Suppressor macrophage treated with lipopolysaccharide for 1 hour (primary cell): ENCODE measurements around the gene TMEM236.

Experiments used
- DNase-seq, 3 donors: peaks; one replicate each; pipeline ENCODE4 v3.0.0-alpha.2; 2020 to 2022

TMEM236 gene

GRCh38 chr10:17742918-17743317 lies 9.1 kb upstream of the TMEM236 start:
- peak; percentile 66 to 76 (median 76) for DNase-seq

DNA sequence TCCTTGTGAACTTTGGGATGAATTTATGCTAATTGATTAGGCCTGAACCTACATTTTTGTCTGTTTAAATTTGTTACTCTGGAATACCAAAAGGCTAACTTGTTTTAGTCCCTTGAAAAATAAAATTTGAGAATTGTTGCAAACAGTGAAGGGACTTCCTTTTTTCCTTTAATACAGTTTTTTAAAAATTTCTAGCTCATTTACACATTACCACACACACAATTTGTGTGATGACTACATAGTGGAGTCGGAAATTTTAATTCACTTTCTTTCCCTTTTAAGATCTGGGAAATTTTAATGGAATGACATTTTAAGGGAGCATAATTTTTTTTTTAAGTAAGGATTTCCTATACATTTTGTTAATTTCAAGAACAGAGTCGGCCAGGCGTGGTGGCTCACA lies 8.6 kb upstream of the TMEM236 start:
- peak in 2 of 3 donors; percentile 52 to 71 for DNase-seq

GRCh38 chr10:17744341-17744861 lies 7.6 kb upstream of the TMEM236 start:
- peak; percentile 55 to 69 (median 66) for DNase-seq

DNA sequence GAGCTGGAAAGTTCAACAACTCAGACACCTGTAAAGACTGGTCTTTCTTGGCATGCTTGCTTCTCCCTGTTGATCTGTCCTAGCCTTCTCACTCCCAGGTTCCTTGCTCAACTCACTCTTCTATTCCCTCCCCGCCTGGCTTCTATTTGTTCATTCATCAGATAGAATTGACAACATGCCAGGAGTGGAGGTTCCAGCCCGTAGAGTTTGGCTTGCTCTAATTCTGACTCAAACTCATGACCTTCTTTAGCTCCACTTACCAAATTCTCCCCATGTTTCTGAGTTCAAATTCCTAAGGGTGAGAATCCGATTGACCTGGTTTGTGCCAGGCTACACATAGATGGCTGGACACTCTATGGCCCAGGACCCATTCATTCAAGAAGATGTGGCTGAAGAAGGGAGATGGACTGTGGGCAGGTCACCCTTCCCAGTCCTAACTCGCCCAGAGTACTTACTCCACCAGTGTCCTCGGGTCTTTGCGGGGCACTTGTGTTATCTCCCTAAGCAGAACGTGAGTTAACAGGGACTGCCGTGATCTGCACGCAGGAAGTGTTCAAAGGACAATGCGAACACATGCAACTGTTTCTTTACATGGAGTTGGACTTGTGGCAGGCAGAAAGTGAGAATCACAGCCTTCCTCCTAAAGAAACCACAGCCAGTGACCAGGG lies 4.0 kb upstream of the TMEM236 start:
- no peak for DNase-seq

GRCh38 chr10:17749890-17750289 lies 2.1 kb upstream of the TMEM236 start:
- no peak for DNase-seq

GRCh38 chr10:17756557-17757217 lies 4.7 kb downstream of the TMEM236 start:
- DNase-seq, result no peak

GRCh38 chr10:17758200-17758599 lies 6.2 kb downstream of the TMEM236 start:
- DNase-seq, result no peak

- no peak for DNase-seq
These were observed 6.9 kb downstream of the TMEM236 start for GRCh38 chr10:17758896-17759295.

GRCh38 chr10:17764142-17764541 lies 12.1 kb downstream of the TMEM236 start:
- DNase-seq, result no peak

- DNase-seq, result no peak
These were observed 13.6 kb downstream of the TMEM236 start for GRCh38 chr10:17765602-17766001.

DNA sequence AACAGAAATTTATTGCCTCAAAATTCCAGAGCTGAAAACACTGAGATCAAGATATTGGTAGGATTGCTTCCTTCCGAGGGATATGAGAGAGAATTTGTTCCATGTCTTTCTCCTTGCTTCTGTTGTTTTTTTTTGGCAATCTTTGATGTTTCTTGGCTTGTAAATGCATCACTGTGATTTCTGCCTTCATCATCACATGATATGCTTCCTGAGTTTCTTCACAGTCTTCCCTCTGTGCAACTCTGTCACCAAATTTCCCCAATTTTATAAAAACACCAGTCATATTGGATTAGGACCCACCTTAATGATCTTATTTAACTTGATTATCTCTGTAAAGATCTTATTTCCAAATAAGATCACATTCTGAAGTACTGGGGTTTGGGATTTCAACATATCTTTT lies 14.7 kb downstream of the TMEM236 start:
- peak; percentile 56 to 79 (median 76) for DNase-seq

GRCh38 chr10:17768496-17768895 lies 16.5 kb downstream of the TMEM236 start:
- peak; percentile 71 to 87 (median 82) for DNase-seq

GRCh38 chr10:17768957-17769356 lies 17.0 kb downstream of the TMEM236 start:
- peak in 2 of 3 donors; percentile 29 to 43 for DNase-seq

DNA sequence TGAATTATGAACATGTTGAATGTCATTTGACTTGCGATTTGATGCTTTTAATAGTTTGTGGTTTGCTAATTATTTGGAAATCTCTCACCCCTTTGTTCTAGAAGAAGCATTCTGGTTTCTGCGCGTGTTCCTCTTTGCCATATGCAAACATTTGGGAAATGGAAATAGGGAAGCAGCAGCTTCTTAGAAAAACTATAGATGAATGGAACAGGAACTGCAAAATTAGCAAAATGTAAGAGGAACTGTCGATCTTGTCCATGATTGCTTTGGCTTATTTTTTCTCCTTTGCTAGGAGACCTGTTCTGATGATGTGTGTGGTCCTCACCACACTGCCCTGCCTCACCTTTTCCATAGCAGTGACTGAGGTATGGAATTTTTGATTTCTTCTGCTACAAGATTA lies 19.0 kb downstream of the TMEM236 start:
- DNase-seq, result peak; percentile 76 to 90 (median 85)

- DNase-seq, result no peak
These were observed 27.8 kb downstream of the TMEM236 start for GRCh38 chr10:17779784-17780183.

DNA sequence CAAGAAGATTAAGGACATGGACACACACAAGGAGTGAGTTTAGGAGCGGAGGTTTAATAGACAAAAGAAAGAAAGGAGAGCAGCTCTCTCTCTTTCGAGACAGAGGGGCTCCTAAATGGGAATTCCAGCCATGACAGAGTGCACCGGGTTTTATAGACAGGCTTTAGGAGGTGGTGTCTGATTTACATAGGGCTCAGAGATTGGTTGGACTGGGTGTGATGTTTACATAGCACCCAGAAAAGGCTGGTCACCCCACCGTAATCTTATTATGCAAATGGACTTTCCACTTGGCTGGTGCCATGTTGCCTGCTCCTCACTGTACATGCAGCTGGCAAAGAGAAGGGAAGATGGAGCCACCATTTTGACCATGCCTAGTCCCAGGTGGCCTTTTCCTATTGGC lies 28.7 kb downstream of the TMEM236 start:
- no peak for DNase-seq

DNA sequence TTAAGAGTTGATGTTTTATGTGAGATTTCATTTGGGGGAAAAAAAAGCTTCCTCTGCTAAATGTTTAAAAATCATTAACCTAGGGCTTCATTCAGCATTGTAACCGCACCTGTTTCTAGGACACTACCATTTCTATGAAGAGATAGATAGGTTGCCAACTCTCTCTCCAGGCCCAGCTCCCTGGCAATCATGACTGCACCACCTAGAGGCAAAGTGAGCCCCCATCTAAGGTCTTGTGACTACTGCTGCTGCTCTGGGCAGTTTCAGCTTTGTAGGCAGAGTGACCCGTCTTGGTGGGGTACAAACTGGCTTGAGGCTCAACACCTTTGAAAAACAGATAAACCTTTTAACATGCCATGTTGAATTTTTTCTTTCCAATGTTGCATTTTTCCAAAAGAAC lies 29.9 kb downstream of the TMEM236 start:
- DNase-seq, result no peak

GRCh38 chr10:17782921-17783665 lies 31.1 kb downstream of the TMEM236 start:
- no peak for DNase-seq

DNA sequence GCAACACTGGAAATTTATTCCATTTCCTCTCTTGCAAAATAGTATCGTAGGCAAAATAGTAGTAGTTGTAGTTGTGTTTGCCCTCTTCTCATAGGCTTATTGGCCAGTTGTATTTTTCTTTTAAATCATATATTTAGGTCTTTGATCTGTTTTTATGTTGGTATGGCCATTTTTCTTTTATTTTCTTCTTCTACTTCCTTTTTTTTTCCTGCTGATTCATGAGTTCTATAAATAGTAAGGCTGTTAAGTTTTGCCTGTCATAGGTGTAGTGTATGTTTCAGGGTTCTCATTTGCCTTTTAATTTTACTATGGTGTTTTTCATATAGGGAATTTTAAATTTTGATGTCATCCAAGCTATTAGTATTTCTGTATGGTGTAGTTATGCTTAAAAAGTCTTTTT lies 31.8 kb downstream of the TMEM236 start:
- DNase-seq, result no peak

- DNase-seq, result peak; percentile 76 to 89 (median 82)
These were observed 32.7 kb downstream of the TMEM236 start for GRCh38 chr10:17784688-17785087.

DNA sequence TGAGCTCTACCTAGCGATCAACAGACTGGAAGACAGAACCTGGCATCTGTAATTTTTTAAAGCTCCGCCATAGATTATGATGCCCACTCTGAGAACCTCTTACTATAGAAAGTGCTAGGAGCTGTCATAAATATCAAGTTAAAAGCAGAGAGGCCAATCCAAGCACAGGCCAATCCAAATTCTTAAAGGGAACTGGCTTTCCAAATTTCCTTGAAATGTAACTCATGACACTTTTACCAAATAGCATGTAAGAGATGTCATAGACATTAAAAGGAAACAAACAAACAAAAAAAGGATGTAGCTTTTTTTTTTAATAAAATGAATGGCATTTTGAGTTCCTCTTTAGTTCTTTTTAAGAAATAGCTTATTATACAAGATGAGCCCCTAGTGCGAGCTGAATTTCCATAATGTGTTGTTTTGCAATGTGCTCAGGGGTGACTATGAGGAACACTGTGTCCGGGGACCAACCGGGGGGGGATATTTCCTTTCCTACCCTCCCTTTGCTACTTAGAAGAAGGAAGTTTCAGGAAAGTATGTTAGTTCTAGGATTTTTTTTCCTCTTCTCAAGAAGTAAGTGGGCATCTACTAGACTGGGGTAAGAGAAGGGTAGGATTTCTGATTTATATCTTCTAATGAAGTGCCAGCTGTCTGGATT lies 33.4 kb downstream of the TMEM236 start:
- DNase-seq, result peak; percentile 86 to 98 (median 95)

- no peak for DNase-seq
These were observed 35.3 kb downstream of the TMEM236 start for GRCh38 chr10:17787087-17787961.
